Right renal cortex interstitium (tissue), 3 donors: ENCODE results near the gene CPNE9. TPM values are rescaled to one million over a fixed set of nuclear protein-coding genes. Genes with fewer than 3 reads are reported as not detected.
A peak's percentile ranks its signal among the peaks of the same experiment; 100 is the strongest.

Experiments used
- DNase-seq, 3 donors: peaks; one replicate each; pipeline ENCODE4 v3.0.0-alpha.2; 2013; ENCODE audit warnings: low read depth in 3 of 3, low spot score in 2 of 3
- polyA plus RNA-seq, 3 donors: library from polyadenylated mRNA; unstranded; fragments of 120-200 nt; gene quantifications; one replicate each; pipeline ENCODE4 v1.2.1, GENCODE V29; 2013; ENCODE audit not compliant: insufficient read length in 3 of 3

CPNE9 gene
- polyA plus RNA-seq, 3 donors = 0.07 to 0.14 (median 0.10) TPM

- no peak for DNase-seq
Measured at GRCh38 chr3:9743548-9743947, 39.9 kb downstream of the CPNE9 start.

- DNase-seq = no peak
Measured at GRCh38 chr3:9744162-9744561, 40.5 kb downstream of the CPNE9 start.

- no peak for DNase-seq
Measured at GRCh38 chr3:9745521-9745920, 41.9 kb downstream of the CPNE9 start.

GRCh38 chr3:9746330-9746729 is 42.7 kb downstream of the CPNE9 start:
- no peak for DNase-seq

- no peak for DNase-seq
Measured at GRCh38 chr3:9747267-9747666, 43.6 kb downstream of the CPNE9 start.

GRCh38 chr3:9748031-9748430 is 44.4 kb downstream of the CPNE9 start:
- DNase-seq = no peak

- DNase-seq = no peak
Measured at GRCh38 chr3:9749296-9749644, 45.6 kb downstream of the CPNE9 start.

GRCh38 chr3:9749645-9750555 is 46.3 kb downstream of the CPNE9 start, which contains the start of gene OGG1:
OGG1 (plus strand) TSS chr3:9749952; CDS start chr3:9750287, 335 bp downstream.
- DNase-seq = peak; percentile 90 to 97 (median 94)

- no peak for DNase-seq
Measured at GRCh38 chr3:9750556-9751411, 47.2 kb downstream of the CPNE9 start.

- DNase-seq = no peak
Measured at GRCh38 chr3:9754678-9755077, 51.0 kb downstream of the CPNE9 start.

- DNase-seq = no peak
Measured at GRCh38 chr3:9757427-9757826, 53.8 kb downstream of the CPNE9 start.

- DNase-seq = no peak
Measured at GRCh38 chr3:9760779-9761505, 57.3 kb downstream of the CPNE9 start.

- DNase-seq = no peak
Measured at GRCh38 chr3:9761919-9762318, 58.3 kb downstream of the CPNE9 start.

- DNase-seq = no peak
Measured at GRCh38 chr3:9762871-9763270, 59.2 kb downstream of the CPNE9 start.

GRCh38 chr3:9765865-9766264 is 62.2 kb downstream of the CPNE9 start:
- no peak for DNase-seq

- DNase-seq = no peak
Measured at GRCh38 chr3:9767418-9767817, 63.8 kb downstream of the CPNE9 start.

- DNase-seq = no peak
Measured at GRCh38 chr3:9768141-9768775, 64.6 kb downstream of the CPNE9 start.

- no peak for DNase-seq
Measured at GRCh38 chr3:9769012-9769411, 65.4 kb downstream of the CPNE9 start.

- DNase-seq = no peak
Measured at GRCh38 chr3:9769426-9770275, 66.0 kb downstream of the CPNE9 start, which contains the start of gene CAMK1. CAMK1 (minus strand) TSS chr3:9769947; CDS start chr3:9767749, 2,198 bp downstream.
